Urothelium cell line (cell line): ENCODE measurements around the gene GPR158.

Experiments
- DNase-seq: peaks from one replicate; pipeline ENCODE4 v3.0.0; 2011; ENCODE audit warnings: low spot score, mixed read lengths
- FAIRE-seq: peaks from 2 replicates; lab custom pipeline; 2011; peaks lifted over from hg19 to GRCh38; lab: Jason Lieb, UNC

GPR158 gene

DNA sequence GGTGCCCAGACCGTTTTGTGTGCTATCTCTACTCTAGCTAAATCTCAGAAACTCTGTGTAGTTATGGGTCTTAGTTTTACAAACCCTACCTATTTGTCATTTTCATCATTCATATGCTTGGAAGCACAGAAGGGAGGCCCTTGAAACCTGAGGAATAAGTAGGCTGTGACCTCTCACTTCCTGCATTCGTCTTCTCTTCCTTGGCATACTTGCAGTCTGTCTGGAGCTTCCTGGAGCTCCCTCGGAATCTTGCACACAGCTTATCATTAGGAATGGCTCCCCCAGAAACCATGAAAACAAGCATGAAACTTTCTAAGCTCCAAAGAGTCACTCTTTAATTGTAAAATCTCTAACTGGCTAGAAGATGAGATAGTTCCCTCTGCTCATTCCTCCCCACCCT is 382.3 kb downstream of the GPR158 start:
- FAIRE-seq (no peak), DNase-seq (peak; percentile 14)

DNA sequence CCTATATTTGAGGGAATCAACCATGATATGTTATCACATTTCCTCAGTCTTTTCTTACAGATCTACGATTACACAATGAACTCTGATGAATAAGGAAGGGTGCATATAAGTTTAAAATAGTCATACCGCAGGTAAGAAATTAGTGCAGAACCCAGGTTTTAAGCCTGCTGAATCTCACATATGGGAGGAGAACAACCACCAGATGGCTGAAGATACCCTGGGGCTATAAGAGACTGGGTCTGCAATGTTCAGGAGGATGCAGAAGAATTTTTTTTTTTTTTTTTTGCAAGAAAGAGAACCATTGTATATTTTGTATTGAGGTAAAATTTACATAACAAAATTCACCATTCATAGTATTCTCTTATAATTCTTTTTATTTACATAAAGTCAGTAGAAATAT is 387.0 kb downstream of the GPR158 start:
- FAIRE-seq (no peak), DNase-seq (no peak)

DNA sequence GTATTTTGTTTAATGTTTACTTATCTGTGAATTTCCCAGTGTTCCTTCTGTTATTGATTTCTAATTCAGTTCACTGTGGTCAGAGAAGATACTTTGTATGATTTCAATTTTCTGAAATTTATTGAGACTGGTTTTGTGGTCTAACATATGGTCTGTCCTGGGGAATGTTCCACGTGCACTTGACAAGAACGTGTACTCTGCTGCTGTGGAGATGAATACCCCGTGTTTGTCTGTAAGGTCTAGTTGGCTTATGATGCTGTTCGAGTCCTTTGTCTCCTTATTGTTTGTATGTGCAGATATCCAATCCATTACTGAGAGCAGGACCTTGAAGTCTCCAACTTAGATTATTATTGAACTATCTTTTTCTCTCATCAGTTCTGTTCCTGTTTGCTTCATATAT is 387.7 kb downstream of the GPR158 start:
- DNase-seq: no peak

DNA sequence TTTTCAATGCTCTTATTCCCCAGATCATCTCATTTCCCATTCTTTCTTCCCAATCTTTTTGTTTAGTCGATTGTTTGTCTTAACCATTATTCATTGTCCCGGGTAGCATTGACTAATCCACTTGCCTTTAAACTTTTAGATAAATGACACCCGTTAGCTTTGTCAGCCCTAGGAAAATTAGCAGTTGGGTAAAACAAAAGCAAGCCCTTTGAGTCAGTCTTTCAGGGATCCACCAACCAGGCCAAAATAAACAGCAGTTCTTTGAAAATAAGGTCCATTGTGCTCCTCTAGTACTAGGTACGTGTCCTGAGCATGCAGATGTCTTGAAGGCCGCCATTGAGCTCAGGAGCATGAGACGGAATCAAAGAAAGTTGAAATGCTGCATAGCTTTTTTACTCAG is 389.6 kb downstream of the GPR158 start:
- FAIRE-seq (no peak), DNase-seq (no peak)

More for the DNA sequence above, 387.7 kb downstream of the GPR158 start:
- FAIRE-seq: no peak

DNA sequence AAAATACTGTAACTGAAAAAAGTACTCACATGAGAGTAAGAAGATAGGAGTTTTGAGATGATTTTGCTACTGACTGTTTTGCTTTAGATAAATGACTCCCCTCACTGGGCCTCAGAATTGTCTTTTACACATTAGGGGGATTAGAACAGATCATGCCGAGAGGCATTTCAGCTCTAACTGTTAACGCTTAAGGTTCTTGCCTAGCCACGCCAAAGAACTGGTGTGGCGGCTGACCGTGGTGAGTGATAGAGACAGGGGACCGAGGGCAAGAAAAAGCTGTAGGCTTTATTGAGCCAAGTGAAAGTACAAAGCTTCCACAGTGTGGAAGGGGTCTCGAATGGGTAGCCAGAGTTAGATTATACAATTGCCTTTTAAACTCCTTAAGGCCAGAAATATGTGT is 390.8 kb downstream of the GPR158 start:
- no peak for DNase-seq
- FAIRE-seq: no peak

DNA sequence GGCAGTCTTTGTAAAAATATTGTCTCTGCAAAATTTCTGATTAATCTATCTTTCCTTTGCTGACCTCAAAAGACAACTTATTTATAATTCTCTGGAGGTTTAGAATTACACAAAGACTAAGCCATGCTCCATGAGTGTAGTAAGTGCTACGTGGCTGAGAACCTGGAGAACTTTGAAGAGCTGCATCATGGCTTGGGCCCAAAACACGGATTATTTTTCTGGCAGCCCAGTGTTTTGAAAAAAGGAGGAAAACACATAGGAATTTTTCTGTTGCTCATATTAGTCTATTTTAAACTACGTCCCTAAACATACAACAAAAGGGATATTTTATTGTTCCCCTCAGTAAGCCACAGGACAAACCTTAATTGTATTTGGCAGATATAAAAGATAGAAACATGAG is 398.5 kb downstream of the GPR158 start:
- FAIRE-seq: no peak

DNA sequence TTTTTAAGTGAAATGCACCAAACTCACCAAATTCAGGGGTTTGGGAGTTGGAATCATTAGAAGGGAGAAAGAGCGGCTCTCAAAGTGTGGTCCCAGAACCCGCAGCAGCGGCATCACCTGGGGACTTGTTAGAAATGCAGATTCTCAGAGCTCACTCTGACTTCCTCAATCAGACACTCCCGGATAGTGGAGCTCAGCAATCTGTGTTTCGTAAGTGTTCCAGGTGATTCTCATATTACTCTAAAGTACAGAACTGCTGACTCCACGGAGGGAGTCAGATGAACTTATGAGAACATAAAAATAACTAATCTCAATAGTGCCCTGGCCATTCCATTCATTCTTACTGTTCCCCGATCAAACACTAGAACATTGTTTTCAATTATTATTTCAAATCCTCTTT is 400.5 kb downstream of the GPR158 start:
- DNase-seq: no peak
- FAIRE-seq: no peak

More for the DNA sequence above, 398.5 kb downstream of the GPR158 start:
- DNase-seq: no peak

DNA sequence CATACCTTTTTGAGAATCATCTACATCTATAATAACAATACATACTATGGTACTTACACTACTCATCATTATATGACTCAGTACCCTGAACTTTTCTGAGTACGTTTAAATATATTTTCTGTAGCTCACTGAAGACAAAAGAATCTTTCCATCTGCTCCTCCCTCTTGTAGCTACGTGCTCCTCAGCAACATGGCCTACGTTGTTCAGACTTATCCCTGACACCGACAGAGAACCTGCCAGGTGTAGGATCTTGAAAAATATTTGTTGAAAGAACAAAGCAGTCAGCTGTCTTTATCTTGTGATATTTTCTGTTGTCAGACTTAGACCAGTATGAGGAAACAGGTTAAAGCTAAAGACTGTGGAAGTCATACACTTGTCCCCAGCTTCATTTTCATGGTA is 403.3 kb downstream of the GPR158 start:
- DNase-seq (no peak), FAIRE-seq (no peak)

DNA sequence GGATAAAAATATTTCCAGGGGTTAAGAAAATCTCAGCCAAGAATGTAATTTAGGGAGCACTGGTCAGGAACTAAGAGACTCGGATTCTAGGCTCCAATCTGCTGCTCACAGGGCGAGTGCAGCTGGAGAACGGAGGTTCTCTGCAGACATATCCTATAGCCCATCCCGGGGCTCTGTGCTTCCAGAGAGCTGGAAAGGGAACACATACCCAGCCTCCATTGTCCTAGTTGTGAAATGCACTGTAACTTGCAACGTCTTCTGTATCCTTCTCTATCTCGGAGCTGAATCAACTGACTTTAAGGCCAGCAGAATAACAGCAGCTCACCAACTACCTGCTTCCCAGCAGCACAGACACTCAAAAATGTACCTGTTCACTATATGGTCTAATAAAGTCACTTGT is 408.2 kb downstream of the GPR158 start:
- DNase-seq (no peak), FAIRE-seq (no peak)

DNA sequence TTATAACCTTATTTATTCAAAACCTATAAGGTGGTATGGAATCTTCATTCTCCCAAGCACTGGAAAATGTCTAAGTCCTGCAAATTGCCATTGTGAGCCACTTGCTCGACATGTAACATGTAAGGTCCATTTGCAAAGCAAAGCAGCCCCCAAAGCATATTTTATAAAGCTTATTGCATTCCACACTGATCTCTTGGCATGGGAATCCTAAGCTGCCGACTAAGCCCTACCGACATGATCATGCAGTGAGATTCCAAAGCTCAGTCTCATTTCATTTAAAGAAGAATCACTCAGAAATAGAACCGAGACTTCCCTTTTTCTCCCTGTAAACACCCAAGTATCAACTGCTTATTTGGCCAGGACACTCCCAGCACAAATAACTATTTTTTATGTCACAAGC is 425.9 kb downstream of the GPR158 start:
- FAIRE-seq: no peak

DNA sequence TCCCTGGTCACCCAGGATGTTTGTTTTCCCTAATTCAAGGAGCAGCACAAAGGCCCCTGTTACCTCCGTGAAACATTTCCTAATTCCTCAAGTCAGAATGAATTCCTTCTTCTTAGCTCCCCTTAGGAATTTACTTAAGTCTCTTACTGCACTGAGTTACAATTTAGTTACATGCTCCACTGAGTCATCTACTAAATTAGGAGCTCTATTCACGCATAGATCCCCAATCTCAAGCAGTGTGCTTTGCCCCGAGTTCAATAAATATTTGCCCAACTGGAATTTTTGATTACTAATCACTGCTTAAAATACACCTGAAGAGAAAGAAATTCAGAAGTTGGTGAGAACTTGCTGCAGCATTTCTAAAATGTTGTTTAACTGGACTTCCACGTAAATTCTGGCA is 429.8 kb downstream of the GPR158 start:
- FAIRE-seq (no peak), DNase-seq (no peak)

More for the DNA sequence above, 425.9 kb downstream of the GPR158 start:
- DNase-seq: no peak

DNA sequence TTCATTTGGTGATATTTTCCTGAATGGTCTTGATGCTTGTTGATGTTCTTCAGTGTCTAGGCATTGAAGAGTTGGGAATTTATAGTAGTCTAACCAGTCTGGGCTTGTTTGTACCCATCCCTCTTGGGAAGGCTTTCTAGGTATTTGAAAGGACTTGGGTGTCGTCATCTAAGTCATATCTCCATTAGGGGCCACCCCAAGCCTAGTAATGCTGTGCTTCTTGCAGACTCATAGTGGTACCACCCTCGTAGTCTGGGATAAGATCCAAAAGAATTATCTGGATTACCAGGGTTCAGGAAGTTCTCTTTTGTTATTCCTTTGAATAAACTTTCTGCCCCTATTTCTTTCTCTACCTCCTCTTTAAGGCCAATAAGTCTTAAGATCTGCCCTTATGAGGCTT is 439.9 kb downstream of the GPR158 start:
- DNase-seq: no peak
- no peak for FAIRE-seq

DNA sequence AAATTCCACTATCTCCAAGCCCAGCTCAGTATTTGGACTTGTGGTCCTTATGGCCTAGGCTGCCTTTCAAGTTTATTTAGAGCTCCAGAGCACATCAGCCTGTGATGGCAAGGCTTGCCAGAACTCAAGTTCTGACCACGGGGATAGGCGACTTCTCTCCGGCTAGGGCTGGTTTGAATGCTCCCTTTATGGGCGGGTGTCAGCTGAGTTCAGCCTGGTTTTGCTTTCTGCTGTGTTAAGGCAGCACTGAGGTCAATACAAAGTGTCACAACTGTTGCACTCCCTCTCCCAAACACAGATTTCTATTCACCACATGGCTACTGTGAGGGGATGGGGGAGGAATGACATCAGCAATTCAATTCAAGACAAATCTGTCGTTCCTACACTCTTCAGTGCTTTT is 441.1 kb downstream of the GPR158 start:
- no peak for FAIRE-seq

DNA sequence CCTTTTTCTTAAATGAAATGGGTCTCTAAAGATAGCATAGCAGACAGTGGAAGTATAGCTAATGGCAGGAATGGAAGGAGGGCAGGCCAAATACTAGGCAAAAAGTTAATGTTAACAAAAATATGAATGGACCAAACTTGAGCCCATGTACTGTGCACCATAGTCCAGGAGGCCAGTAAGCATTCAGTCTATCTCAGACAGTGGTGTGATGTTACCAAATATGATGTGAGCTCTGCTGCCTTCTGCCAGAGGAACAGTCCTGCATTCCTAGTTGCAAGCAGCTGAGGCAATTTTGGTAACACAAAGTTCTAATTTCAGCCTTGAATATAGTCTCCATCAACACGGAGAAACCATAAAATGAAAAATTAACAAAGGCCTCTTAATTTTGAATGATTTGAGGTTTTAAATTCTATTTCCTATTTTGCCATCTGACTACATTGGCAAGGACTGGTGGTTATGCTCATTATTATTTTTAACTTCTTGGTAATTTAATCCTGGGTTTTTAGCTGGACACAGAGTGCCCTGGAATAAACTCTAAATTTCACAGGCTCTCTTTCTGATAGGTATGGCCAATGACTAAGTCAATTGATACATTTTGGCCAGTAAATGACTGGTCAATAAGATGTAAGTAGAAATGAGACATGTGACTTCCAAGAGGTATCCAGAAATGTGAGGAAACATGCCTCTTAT is 442.2 kb downstream of the GPR158 start:
- no peak for DNase-seq
- no peak for FAIRE-seq

More for the DNA sequence above, 441.1 kb downstream of the GPR158 start:
- DNase-seq: no peak

DNA sequence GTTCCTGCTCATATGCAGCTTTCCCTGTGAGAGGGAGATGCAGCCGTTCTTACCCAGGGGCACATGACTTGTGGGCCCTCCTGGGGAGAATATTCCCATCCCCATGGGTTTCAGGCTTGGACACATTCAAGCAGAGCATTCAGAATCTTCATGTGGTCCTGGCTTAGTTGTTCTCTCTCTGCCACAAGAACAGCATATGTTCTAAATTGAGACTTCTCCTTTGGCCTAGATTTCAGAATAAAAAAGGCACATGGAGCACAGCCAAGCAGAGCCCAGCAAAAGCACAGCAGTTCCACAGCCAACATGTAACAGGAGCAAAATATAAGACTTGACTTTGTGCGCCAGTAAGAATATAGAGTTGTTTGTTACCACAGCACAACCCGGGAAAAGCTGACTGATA is 452.8 kb downstream of the GPR158 start:
- DNase-seq: no peak
- FAIRE-seq: no peak

DNA sequence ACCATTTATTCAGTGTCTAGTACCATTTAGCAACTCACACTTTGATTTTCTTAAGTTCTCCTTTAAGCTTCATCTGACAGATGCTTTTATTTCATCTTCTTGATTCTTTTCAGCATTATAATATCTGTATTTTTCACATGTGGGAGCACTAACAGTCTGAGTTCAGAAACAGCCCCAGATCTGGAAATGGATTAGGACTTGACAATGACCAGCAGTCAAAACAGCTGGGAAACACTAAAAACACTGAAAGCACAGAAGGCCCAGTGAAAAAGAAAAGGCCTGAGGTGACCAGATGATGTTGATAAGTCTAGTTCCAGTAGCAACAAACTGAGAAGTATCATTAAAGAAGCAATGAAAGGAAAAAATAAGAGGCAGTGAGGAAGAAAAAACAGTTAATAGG is 454.5 kb downstream of the GPR158 start:
- DNase-seq (no peak), FAIRE-seq (no peak)

DNA sequence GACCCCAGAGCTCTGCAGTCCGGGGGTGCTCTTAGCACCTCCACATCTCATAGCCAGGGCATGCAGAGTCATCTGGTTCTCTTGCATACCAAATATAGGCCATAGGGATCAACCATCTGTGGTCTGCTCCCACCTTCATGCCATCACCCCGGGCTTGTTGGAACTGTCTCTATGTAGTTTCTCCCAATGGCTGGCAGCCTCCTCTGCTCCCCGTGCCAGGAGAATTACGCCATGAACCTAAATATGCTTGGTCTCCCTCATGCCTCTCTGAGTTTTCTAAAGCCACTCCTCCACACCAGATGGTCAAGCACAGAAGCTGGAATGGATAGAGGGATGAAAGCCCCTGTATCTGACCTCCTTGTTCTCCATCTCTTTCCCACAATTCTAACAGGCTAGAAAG is 456.7 kb downstream of the GPR158 start:
- DNase-seq (no peak), FAIRE-seq (no peak)

DNA sequence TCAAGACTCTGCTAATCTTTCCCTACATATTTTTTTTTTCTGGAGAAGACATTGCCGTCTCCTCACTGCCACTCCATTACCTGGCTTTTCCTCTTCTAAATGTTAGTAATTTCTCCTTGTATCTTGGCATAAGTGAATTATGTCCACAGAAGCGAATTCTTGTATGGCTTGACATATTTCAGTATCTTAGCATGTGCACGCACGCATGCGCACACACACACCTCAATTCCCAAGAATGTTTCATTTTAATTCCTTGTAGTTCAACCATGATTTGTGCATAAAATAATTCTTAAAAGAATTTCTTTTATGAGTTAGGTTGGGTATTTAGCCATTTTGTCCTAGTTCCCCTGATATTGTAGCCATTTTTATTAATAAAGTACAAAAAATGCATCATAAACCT is 458.0 kb downstream of the GPR158 start:
- DNase-seq (no peak), FAIRE-seq (no peak)

DNA sequence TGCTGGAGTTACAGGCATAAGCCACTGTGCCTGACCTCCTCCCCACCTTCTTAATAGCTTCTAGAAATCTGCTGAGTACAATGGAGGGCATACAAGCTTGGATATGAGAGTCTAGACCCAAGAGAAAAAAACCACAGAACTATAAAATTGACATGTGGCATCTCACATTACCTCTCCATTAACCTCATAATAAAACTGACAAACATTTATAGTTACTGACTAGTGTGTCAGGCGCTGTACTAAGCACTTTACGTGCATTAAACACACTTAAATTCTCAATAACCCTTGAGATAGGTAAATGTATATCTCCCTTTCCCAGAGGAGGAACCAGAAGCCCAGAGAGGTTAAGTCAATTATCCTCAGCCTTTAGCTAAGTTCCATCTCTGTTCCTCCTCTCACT is 458.7 kb downstream of the GPR158 start:
- DNase-seq (no peak), FAIRE-seq (no peak)

DNA sequence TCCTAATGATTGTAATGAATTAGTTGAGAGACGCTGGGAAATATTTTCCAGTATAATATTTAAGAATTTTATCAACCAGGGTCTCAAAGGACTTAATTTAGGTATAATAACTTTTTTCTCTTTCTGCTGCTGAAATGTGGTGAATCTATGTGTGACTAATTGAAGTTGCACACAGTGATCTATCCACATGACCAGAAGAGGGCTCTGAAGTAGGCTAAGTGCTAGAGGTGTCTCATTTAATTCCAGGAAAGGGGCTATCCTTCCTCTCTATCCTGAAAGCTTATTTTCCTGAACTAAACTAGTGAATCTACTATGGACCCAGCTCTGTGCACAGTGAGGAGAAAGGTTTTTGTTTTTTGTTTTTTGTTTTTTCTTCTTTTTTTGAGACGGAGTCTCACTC is 464.8 kb downstream of the GPR158 start:
- FAIRE-seq (no peak), DNase-seq (peak; percentile 8)

DNA sequence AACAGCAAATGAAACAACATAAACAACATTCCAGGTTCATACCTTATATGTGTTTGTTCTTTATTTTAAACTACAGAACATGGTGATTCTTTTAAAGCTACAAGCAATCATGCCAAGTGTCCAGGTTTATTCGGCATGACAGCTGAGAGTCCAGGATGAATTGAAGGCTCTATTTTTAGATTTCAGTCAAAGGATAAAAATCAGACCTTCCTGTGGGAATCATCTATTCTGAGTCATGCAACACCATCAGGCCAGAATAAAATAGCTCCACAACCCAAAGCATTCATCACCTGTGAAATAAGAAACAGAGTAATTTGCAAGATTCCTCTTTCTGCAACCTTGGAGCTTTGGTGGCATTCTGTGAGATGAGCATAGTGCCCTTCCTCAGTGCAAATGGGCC is 466.8 kb downstream of the GPR158 start:
- DNase-seq (no peak), FAIRE-seq (no peak)

DNA sequence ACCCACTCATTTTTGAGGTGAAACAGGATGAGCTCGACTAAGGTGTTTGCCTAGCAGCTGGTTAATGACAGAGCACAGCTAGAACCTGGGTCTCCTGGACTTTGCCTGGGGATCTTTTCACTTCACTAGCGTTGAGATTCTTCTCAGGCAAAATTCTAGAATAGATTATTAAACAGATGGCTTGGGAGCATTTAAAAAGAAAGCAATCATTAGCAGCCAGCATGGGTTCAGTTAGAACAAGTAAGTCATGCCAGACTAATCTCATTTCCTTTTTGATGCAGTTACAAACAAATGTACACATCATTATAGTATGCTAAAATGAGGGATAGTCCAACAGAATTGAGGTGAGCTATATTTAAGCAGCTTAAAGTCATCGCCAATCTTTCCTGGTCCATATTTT is 467.9 kb downstream of the GPR158 start:
- no peak for DNase-seq

DNA sequence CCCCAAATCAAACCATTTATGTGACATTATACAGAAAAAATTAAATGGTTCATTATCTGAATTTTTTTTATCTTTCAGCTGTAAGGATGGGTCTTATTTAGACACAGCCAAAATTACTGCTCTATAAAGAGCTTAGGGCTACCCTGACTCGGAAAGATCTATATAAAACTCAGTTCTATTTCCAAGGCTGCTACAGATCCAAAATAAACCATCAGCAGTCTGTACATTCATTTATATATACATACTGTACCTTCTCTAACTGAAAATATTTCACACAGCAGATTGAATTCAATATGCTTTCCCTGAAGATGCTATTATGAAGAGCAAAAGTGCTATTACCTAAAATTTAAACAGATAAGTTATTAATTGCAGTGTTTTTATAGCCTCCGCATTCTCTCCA is 471.6 kb downstream of the GPR158 start:
- no peak for FAIRE-seq
- no peak for DNase-seq

More for the DNA sequence above, 467.9 kb downstream of the GPR158 start:
- no peak for FAIRE-seq
